ENCODE measurements around the gene HNRNPCL1. TPM values are rescaled to one million over a fixed set of nuclear protein-coding genes. Genes with fewer than 3 reads are reported as not detected.

HNRNPCL1 gene
- not detected in 2 replicates for total RNA-seq

GRCh38 chr1:12848620-12849019 is at the start of gene HNRNPCL1:
HNRNPCL1 (minus strand) TSS chr1:12848720; CDS start chr1:12848289, 431 bp downstream.

DNA sequence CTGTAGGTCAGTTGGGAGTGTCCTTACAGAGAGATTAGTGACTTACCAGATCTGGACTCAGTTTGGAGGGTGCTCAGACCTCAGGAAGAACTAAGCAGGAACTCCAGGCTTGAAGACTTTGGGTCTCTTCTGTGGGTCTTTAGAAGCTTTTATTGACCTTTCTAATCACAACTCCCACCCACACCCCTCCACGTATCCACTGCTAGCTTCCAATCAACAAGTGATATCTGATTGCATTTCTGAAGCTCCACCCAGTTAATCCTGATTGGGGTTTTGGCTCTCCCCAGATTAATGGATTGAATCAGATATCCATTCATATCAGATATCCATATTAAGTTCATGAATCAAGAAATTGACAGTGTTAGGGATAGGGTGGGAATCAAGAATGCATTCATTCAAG is 49.6 kb upstream of the HNRNPCL1 start, which contains the start of gene PRAMEF10:
Gene PRAMEF10, minus strand, starts transcription at position 101 of the 400 bp plus-strand sequence. CDS start 2,423 bp downstream, outside the sequence.

DNA sequence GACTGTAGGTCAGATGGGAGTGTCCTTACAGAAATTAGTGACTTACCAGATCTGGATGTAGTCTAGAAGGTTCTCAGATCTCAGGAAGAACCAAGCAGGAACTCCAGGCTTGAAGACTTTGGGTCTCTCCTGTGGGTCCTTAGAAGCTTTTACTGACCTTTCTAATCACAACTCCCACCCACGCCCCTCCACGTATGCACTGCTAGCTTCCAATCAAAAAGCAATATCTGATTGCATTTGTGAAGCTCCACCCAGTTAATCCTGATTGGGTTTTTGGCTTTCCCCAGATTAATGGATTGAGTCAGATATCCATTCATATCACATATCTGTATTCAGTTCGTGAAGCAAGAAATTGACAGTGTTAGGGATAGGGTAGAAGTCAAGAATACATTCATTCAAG is 37.6 kb upstream of the HNRNPCL1 start, which contains the start of gene PRAMEF4:
Gene PRAMEF4, minus strand, starts transcription at position 101 of the 400 bp plus-strand sequence. CDS start 2,807 bp downstream, outside the sequence.

GRCh38 chr1:12856786-12857185 is 8.3 kb upstream of the HNRNPCL1 start, which contains the start of gene PRAMEF2:
PRAMEF2 (plus strand) TSS chr1:12857086; CDS start chr1:12859010, 1,924 bp downstream.

DNA sequence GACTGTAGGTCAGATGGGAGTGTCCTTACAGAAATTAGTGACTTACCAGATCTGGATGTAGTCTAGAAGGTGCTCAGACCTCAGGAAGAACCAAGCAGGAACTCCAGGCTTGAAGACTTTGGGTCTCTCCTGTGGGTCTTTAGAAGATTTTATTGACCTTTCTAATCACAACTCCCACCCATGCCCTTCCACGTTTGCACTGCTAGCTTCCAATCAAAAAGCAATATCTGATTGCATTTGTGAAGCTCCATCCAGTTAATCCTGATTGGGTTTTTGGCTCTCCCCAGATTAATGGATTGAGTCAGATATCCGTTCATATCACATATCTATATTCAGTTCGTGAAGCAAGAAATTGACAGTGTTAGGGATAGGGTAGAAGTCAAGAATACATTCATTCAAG is 17.2 kb downstream of the HNRNPCL1 start, which contains the start of gene PRAMEF11:
Gene PRAMEF11, minus strand, starts transcription at position 101 of the 400 bp plus-strand sequence. CDS start 2,621 bp downstream, outside the sequence.

Other genes with a start within 250 kb of the HNRNPCL1 start
- 44.2 and 113 TPM in 2 replicates for gene DHRS3, start 230.5 kb downstream of the HNRNPCL1 start, total RNA-seq
- gene AADACL4, start 204.6 kb downstream of the HNRNPCL1 start, total RNA-seq, result not detected in 2 replicates
- gene AADACL3, start 132.6 kb downstream of the HNRNPCL1 start, total RNA-seq, result not detected in 2 replicates
- gene CFAP107, start 102.5 kb downstream of the HNRNPCL1 start, total RNA-seq, result under 0.01 TPM in 1 of 2 replicates, not detected in the other
- gene PRAMEF12, start 75.0 kb downstream of the HNRNPCL1 start, total RNA-seq, result not detected in 2 replicates
- gene PRAMEF1, start 57.3 kb downstream of the HNRNPCL1 start, total RNA-seq, result under 0.01 TPM in 1 of 2 replicates, not detected in the other
- not detected in 2 replicates for gene PRAMEF11, start 17.3 kb downstream of the HNRNPCL1 start, total RNA-seq
- gene PRAMEF2, start 8.4 kb upstream of the HNRNPCL1 start, total RNA-seq, result not detected in 2 replicates
- not detected in 2 replicates for gene PRAMEF4, start 37.5 kb upstream of the HNRNPCL1 start, total RNA-seq
- not detected in 2 replicates for gene PRAMEF10, start 49.5 kb upstream of the HNRNPCL1 start, total RNA-seq
- gene PRAMEF7, start 67.9 kb upstream of the HNRNPCL1 start, total RNA-seq, result not detected in 2 replicates
- not detected in 2 replicates for gene PRAMEF6, start 98.9 kb upstream of the HNRNPCL1 start, total RNA-seq
- gene PRAMEF27, start 207.9 kb upstream of the HNRNPCL1 start, total RNA-seq, result not detected in 2 replicates
- not detected in 2 replicates for gene HNRNPCL3, start 212.0 kb upstream of the HNRNPCL1 start, total RNA-seq
- not detected in 2 replicates for gene PRAMEF25, start 222.1 kb upstream of the HNRNPCL1 start, total RNA-seq